ENCODE measurements around the gene NDOR1. TPM values are rescaled to one million over a fixed set of nuclear protein-coding genes. Genes with fewer than 3 reads are reported as not detected.
"Not testable (repeated sequence)": the region's sequence is repeated elsewhere in the genome, so short reads cannot be mapped to it uniquely, and the experiment has no call there.

NDOR1 gene
- polyA plus RNA-seq, 3 donors = 4.4 to 26.9 (median 5.2) TPM

- peaks cover 49 to 63% of the 10 kb centered on the region in 2 donors for H3K4me1 ChIP-seq (ENCODE audit: control insufficient read depth in 1 of 2, insufficient read depth in 2 of 2, low read length in 2 of 2)
- peak overlapping the region; percentile 96 for H3K4me2 ChIP-seq (replicated peaks; ENCODE audit: extremely low read depth, low read length, poor library complexity, severe bottlenecking)
- H3K9ac ChIP-seq (ENCODE audit: insufficient read depth, low read length, poor library complexity, severe bottlenecking) = peak overlapping the region; percentile 74
- whole genome bisulfite sequencing (ENCODE audit: insufficient coverage) = 76% methylated on average over 8 of the region's 27 CpGs
- not testable (repeated sequence) for H3K9me3 Mint-ChIP-seq; H3K9me3 ChIP-seq (replicated peaks in 1 of 2; ENCODE audit: control insufficient read depth in 1 of 2, insufficient read depth in 1 of 2, low read length in 2 of 2); DNase-seq; H3K27me3 Mint-ChIP-seq (ENCODE audit: low read depth in 3 of 3); H3K27me3 ChIP-seq (ENCODE audit: control insufficient read depth in 2 of 2, insufficient read depth in 2 of 2, low read length in 2 of 2)
- peak overlapping the region; percentile 52 to 80 (median 59) for H3K4me3 ChIP-seq (replicated peaks in 1 of 3; ENCODE audit: low read depth in 2 of 3, low read length in 3 of 3)
- H3K79me2 ChIP-seq (ENCODE audit: insufficient read depth, low read length) = peaks cover 34% of the 10 kb centered on the region
- H3K4me1 Mint-ChIP-seq = peaks cover 47% of the 10 kb centered on the region
- H3K4me3 Mint-ChIP-seq = peak overlapping the region; percentile 67 to 76
- H3K27ac ChIP-seq (ENCODE audit: low read depth in 1 of 2, low read length in 2 of 2) = peak overlapping the region; percentile 38 to 82
- H2AFZ ChIP-seq (ENCODE audit: insufficient read depth, low read depth, low read length, poor library complexity, severe bottlenecking) = peak overlapping the region; percentile 88
- intact Hi-C loops (cut with micrococcal nuclease) = loop anchor here (2.0 to 5.0 kb wide), 4 partner anchors 15 to 117 kb away; partner anchors contain the start of genes ANAPC2 (in 1 of the 2), NELFB (in 1 of the 2), SSNA1 (in 1 of the 2) and TPRN (in 1 of the 2)
- peaks cover 15 to 18% of the 10 kb centered on the region in 2 donors for H3K36me3 Mint-ChIP-seq
- peaks cover 32% of the 10 kb centered on the region for H4K20me1 ChIP-seq (ENCODE audit: insufficient read depth, low read length)
- H3K36me3 ChIP-seq (replicated peaks in 1 of 2; ENCODE audit: control insufficient read depth in 1 of 2, insufficient read depth in 2 of 2, low read length in 2 of 2) = peaks cover 18 to 19% of the 10 kb centered on the region in 2 donors
- peak overlapping the region; percentile 6 to 84 (median 45) for H3K27ac Mint-ChIP-seq
Measured at GRCh38 chr9:137239541-137240200, 34.2 kb downstream of the NDOR1 start.

DNA sequence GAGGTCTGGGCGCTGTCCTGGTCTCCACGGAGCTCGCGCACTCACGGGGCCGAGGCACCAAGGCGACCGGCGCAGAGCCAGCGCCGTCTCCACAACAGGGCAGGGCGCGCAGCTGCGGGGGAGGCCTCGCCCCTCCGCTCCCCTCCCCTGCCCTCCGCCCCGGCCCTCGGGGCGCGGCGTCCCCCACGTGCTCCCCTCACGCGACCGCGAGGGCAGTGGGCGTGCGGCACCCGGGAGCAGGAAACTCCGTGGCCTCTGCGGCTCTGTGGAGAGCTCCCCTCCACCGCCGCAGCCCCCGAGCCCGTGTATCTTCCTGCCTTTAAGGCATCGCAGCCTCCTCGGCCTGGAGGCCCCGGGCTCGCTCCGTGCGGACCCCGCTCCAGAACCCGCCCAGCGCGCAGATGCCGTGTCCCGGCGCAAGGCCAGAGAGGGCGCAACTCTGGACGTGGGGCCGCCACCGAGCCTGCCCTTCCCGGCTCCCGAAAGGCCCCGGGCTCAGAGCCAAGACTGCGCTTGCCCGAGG lies 34.9 kb downstream of the NDOR1 start:
- peaks cover 34% of the 10 kb centered on the region for H3K79me2 ChIP-seq (ENCODE audit: insufficient read depth, low read length)
- H3K27ac ChIP-seq (ENCODE audit: low read depth in 1 of 2, low read length in 2 of 2) = peak overlapping the region; percentile 68 to 82
- Mint-ChIP-seq H3K27ac (peak overlapping the region; percentile 6 to 84 (median 45)), H3K4me3 (peak overlapping the region; percentile 67 to 76), H3K27me3 (ENCODE audit: low read depth in 3 of 3) (peaks cover 2 to 3% (median 2%) of the 10 kb centered on the region in 3 donors), H3K36me3 (peaks cover 15 to 18% of the 10 kb centered on the region in 2 donors), H3K9me3 (peaks cover 0 to 3% (median 0%) of the 10 kb centered on the region in 7 donors), H3K4me1 (peaks cover 47% of the 10 kb centered on the region)
- TF ChIP-seq CTCF (IDR thresholded peaks at IDR 0.05) = peak; percentile 20
- H3K36me3 ChIP-seq (replicated peaks in 1 of 2; ENCODE audit: control insufficient read depth in 1 of 2, insufficient read depth in 2 of 2, low read length in 2 of 2) = peaks cover 18 to 19% of the 10 kb centered on the region in 2 donors
- H4K20me1 ChIP-seq (ENCODE audit: insufficient read depth, low read length) = peaks cover 33% of the 10 kb centered on the region
- WGBS (ENCODE audit: insufficient coverage) = under 1% methylated on average over 58 of the region's 58 CpGs
- peak overlapping the region; percentile 52 to 80 (median 59) for H3K4me3 ChIP-seq (replicated peaks in 1 of 3; ENCODE audit: low read depth in 2 of 3, low read length in 3 of 3)
- peaks cover 49 to 63% of the 10 kb centered on the region in 2 donors for H3K4me1 ChIP-seq (ENCODE audit: control insufficient read depth in 1 of 2, insufficient read depth in 2 of 2, low read length in 2 of 2)
- intact Hi-C loops (cut with micrococcal nuclease) = loop anchor here (2.0 to 5.0 kb wide), 2 partner anchors 14 to 38 kb away; partner anchors contain the start of genes NELFB (in 1 of the 2) and TPRN (in 1 of the 2)
- peak overlapping the region; percentile 96 for H3K4me2 ChIP-seq (replicated peaks; ENCODE audit: extremely low read depth, low read length, poor library complexity, severe bottlenecking)
- peak overlapping the region; percentile 88 for H2AFZ ChIP-seq (ENCODE audit: insufficient read depth, low read depth, low read length, poor library complexity, severe bottlenecking)
- H3K9me3 ChIP-seq (replicated peaks in 1 of 2; ENCODE audit: control insufficient read depth in 1 of 2, insufficient read depth in 1 of 2, low read length in 2 of 2) = no peaks in the 10 kb centered on the region
- peak overlapping the region; percentile 74 for H3K9ac ChIP-seq (ENCODE audit: insufficient read depth, low read length, poor library complexity, severe bottlenecking)
- no peaks in the 10 kb centered on the region for H3K27me3 ChIP-seq (ENCODE audit: control insufficient read depth in 2 of 2, insufficient read depth in 2 of 2, low read length in 2 of 2)
- peak; percentile 42 to 65 (median 53) for DNase-seq

Measured in CD14-positive monocyte (primary cell).